Measurements from ENCODE around the gene HLA-DPB1. TPM values are rescaled to one million over a fixed set of nuclear protein-coding genes. Genes with fewer than 3 reads are reported as not detected.

The HLA-DPB1 gene
- total RNA-seq, 1 experiment from 2014 or later = 236 TPM

GRCh38 chr6:33081098-33081824 lies 5.5 kb downstream of the HLA-DPB1 start:
- Histone ChIP-seq H3K79me2 (ENCODE audit: low read length) (peaks cover 22% of the 10 kb centered on the region), H3K4me3 (ENCODE audit: low read length) (no peak overlapping the region), H3K4me2 (ENCODE audit: low read depth, low read length, poor library complexity, severe bottlenecking) (no peak overlapping the region), H3K27me3 (ENCODE audit: low read length) (no peaks in the 10 kb centered on the region), H3K9ac (ENCODE audit: low read length) (no peak overlapping the region), H3K27ac (ENCODE audit: low read length) (no peak overlapping the region), H3K4me1 (ENCODE audit: low read length) (peaks cover 22% of the 10 kb centered on the region), H4K20me1 (ENCODE audit: insufficient read depth, low read depth, low read length) (no peaks in the 10 kb centered on the region), H3K36me3 (ENCODE audit: insufficient read depth, low read length) (peaks cover 28% of the 10 kb centered on the region; the same call in 1 of the 2 replicates), H3K9me2 (replicated peaks; ENCODE audit: insufficient read depth, low read length) (no peaks in the 10 kb centered on the region), H3K9me3 (ENCODE audit: low read length) (no peaks in the 10 kb centered on the region), H2AFZ (ENCODE audit: low read length) (no peak overlapping the region)
- no peak for DNase-seq

- DNase-seq = peak; percentile 75
- H3K36me3 ChIP-seq (ENCODE audit: insufficient read depth, low read length) = peaks cover 36% of the 10 kb centered on the region
- no peak overlapping the region for H3K27ac ChIP-seq (ENCODE audit: low read length)
Measured at GRCh38 chr6:33082702-33083101, 6.9 kb downstream of the HLA-DPB1 start.

GRCh38 chr6:33085627-33086026 lies 9.8 kb downstream of the HLA-DPB1 start:
- Histone ChIP-seq H4K20me1 (ENCODE audit: insufficient read depth, low read depth, low read length) (no peaks in the 10 kb centered on the region), H2AFZ (ENCODE audit: low read length) (no peak overlapping the region), H3K4me3 (ENCODE audit: low read length) (no peak overlapping the region), H3K36me3 (ENCODE audit: insufficient read depth, low read length) (peaks cover 36% of the 10 kb centered on the region), H3K4me1 (ENCODE audit: low read length) (no peaks in the 10 kb centered on the region), H3K9ac (ENCODE audit: low read length) (no peak overlapping the region), H3K9me3 (ENCODE audit: low read length) (no peaks in the 10 kb centered on the region), H3K27ac (ENCODE audit: low read length) (no peak overlapping the region), H3K79me2 (ENCODE audit: low read length) (no peaks in the 10 kb centered on the region), H3K9me2 (replicated peaks; ENCODE audit: insufficient read depth, low read length) (no peaks in the 10 kb centered on the region), H3K27me3 (ENCODE audit: low read length) (no peaks in the 10 kb centered on the region), H3K4me2 (ENCODE audit: low read depth, low read length, poor library complexity, severe bottlenecking) (no peak overlapping the region)
- no peak for DNase-seq

More at GRCh38 chr6:33082702-33083101, 6.9 kb downstream of the HLA-DPB1 start:
- peaks cover 14% of the 10 kb centered on the region for H3K79me2 ChIP-seq (ENCODE audit: low read length)
- H3K4me2 ChIP-seq (ENCODE audit: low read depth, low read length, poor library complexity, severe bottlenecking) = no peak overlapping the region
- H3K4me3 ChIP-seq (ENCODE audit: low read length) = no peak overlapping the region
- H3K9me2 ChIP-seq (replicated peaks; ENCODE audit: insufficient read depth, low read length) = no peaks in the 10 kb centered on the region
- no peaks in the 10 kb centered on the region for H4K20me1 ChIP-seq (ENCODE audit: insufficient read depth, low read depth, low read length)
- no peak overlapping the region for H3K9ac ChIP-seq (ENCODE audit: low read length)
- H3K4me1 ChIP-seq (ENCODE audit: low read length) = peaks cover 13% of the 10 kb centered on the region
- H3K9me3 ChIP-seq (ENCODE audit: low read length) = no peaks in the 10 kb centered on the region
- no peaks in the 10 kb centered on the region for H3K27me3 ChIP-seq (ENCODE audit: low read length)
- H2AFZ ChIP-seq (ENCODE audit: low read length) = no peak overlapping the region

- no peaks in the 10 kb centered on the region for H3K9me3 ChIP-seq (ENCODE audit: low read length)
- no peaks in the 10 kb centered on the region for H3K27me3 ChIP-seq (ENCODE audit: low read length)
- no peaks in the 10 kb centered on the region for H4K20me1 ChIP-seq (ENCODE audit: insufficient read depth, low read depth, low read length)
- no peak overlapping the region for H3K4me2 ChIP-seq (ENCODE audit: low read depth, low read length, poor library complexity, severe bottlenecking)
- H3K9ac ChIP-seq (ENCODE audit: low read length) = no peak overlapping the region
- H2AFZ ChIP-seq (ENCODE audit: low read length) = no peak overlapping the region
- H3K9me2 ChIP-seq (replicated peaks; ENCODE audit: insufficient read depth, low read length) = no peaks in the 10 kb centered on the region
- H3K36me3 ChIP-seq (ENCODE audit: insufficient read depth, low read length) = peaks cover 31% of the 10 kb centered on the region
- H3K27ac ChIP-seq (ENCODE audit: low read length) = no peak overlapping the region
- no peaks in the 10 kb centered on the region for H3K79me2 ChIP-seq (ENCODE audit: low read length)
- H3K4me1 ChIP-seq (ENCODE audit: low read length) = no peaks in the 10 kb centered on the region
- no peak overlapping the region for H3K4me3 ChIP-seq (ENCODE audit: low read length)
- DNase-seq = no peak
Measured at GRCh38 chr6:33088258-33088930, 12.6 kb downstream of the HLA-DPB1 start.

GRCh38 chr6:33088931-33089620 lies 13.3 kb downstream of the HLA-DPB1 start:
- Histone ChIP-seq H3K4me1 (ENCODE audit: low read length) (no peaks in the 10 kb centered on the region), H3K4me2 (ENCODE audit: low read depth, low read length, poor library complexity, severe bottlenecking) (no peak overlapping the region), H3K9me2 (replicated peaks; ENCODE audit: insufficient read depth, low read length) (no peaks in the 10 kb centered on the region), H3K27me3 (ENCODE audit: low read length) (no peaks in the 10 kb centered on the region), H3K4me3 (ENCODE audit: low read length) (no peak overlapping the region), H3K27ac (ENCODE audit: low read length) (no peak overlapping the region), H4K20me1 (ENCODE audit: insufficient read depth, low read depth, low read length) (no peaks in the 10 kb centered on the region), H3K36me3 (ENCODE audit: insufficient read depth, low read length) (peaks cover 25% of the 10 kb centered on the region), H2AFZ (ENCODE audit: low read length) (no peak overlapping the region), H3K9me3 (ENCODE audit: low read length) (no peaks in the 10 kb centered on the region), H3K9ac (ENCODE audit: low read length) (no peak overlapping the region), H3K79me2 (ENCODE audit: low read length) (no peaks in the 10 kb centered on the region)
- DNase-seq = peak; percentile 49

GRCh38 chr6:33091957-33092356 lies 16.2 kb downstream of the HLA-DPB1 start:
- no peaks in the 10 kb centered on the region for H3K9me3 ChIP-seq (ENCODE audit: low read length)
- H3K9me2 ChIP-seq (replicated peaks; ENCODE audit: insufficient read depth, low read length) = no peaks in the 10 kb centered on the region
- no peak overlapping the region for H3K4me2 ChIP-seq (ENCODE audit: low read depth, low read length, poor library complexity, severe bottlenecking)
- peaks cover under 1% of the 10 kb centered on the region; the same call in 1 of the 2 replicates for H3K36me3 ChIP-seq (ENCODE audit: insufficient read depth, low read length)
- no peak overlapping the region for H2AFZ ChIP-seq (ENCODE audit: low read length)
- H3K9ac ChIP-seq (ENCODE audit: low read length) = no peak overlapping the region
- no peak overlapping the region for H3K27ac ChIP-seq (ENCODE audit: low read length)
- H3K4me1 ChIP-seq (ENCODE audit: low read length) = no peaks in the 10 kb centered on the region
- H3K27me3 ChIP-seq (ENCODE audit: low read length) = no peaks in the 10 kb centered on the region
- H3K79me2 ChIP-seq (ENCODE audit: low read length) = no peaks in the 10 kb centered on the region
- H3K4me3 ChIP-seq (ENCODE audit: low read length) = no peak overlapping the region
- H4K20me1 ChIP-seq (ENCODE audit: insufficient read depth, low read depth, low read length) = no peaks in the 10 kb centered on the region
- peak; percentile 89 for DNase-seq

GRCh38 chr6:33092385-33092784 lies 16.6 kb downstream of the HLA-DPB1 start:
- H3K9me3 ChIP-seq (ENCODE audit: low read length) = peaks cover 3% of the 10 kb centered on the region; the same call in 1 of the 2 replicates
- H4K20me1 ChIP-seq (ENCODE audit: insufficient read depth, low read depth, low read length) = no peaks in the 10 kb centered on the region
- no peaks in the 10 kb centered on the region for H3K4me1 ChIP-seq (ENCODE audit: low read length)
- no peak overlapping the region for H3K9ac ChIP-seq (ENCODE audit: low read length)
- DNase-seq = no peak
- H3K4me3 ChIP-seq (ENCODE audit: low read length) = no peak overlapping the region
- no peak overlapping the region for H3K4me2 ChIP-seq (ENCODE audit: low read depth, low read length, poor library complexity, severe bottlenecking)
- H2AFZ ChIP-seq (ENCODE audit: low read length) = no peak overlapping the region
- 0 out of 2 replicates have a peak, but pooled peaks cover 1% of the 10 kb centered on the region for H3K27me3 ChIP-seq (ENCODE audit: low read length)
- no peaks in the 10 kb centered on the region for H3K9me2 ChIP-seq (replicated peaks; ENCODE audit: insufficient read depth, low read length)
- H3K27ac ChIP-seq (ENCODE audit: low read length) = no peak overlapping the region
- H3K36me3 ChIP-seq (ENCODE audit: insufficient read depth, low read length) = no peaks in the 10 kb centered on the region; the same call in 1 of the 2 replicates
- no peaks in the 10 kb centered on the region for H3K79me2 ChIP-seq (ENCODE audit: low read length)

- H3K4me1 ChIP-seq (ENCODE audit: low read length) = no peaks in the 10 kb centered on the region
- no peaks in the 10 kb centered on the region for H3K36me3 ChIP-seq (ENCODE audit: insufficient read depth, low read length)
- no peak overlapping the region for H3K4me3 ChIP-seq (ENCODE audit: low read length)
- H3K27me3 ChIP-seq (ENCODE audit: low read length) = 0 out of 2 replicates have a peak, but pooled peaks cover 3% of the 10 kb centered on the region
- H3K4me2 ChIP-seq (ENCODE audit: low read depth, low read length, poor library complexity, severe bottlenecking) = no peak overlapping the region
- no peak overlapping the region for H2AFZ ChIP-seq (ENCODE audit: low read length)
- no peaks in the 10 kb centered on the region for H3K9me2 ChIP-seq (replicated peaks; ENCODE audit: insufficient read depth, low read length)
- no peak overlapping the region for H3K9ac ChIP-seq (ENCODE audit: low read length)
- H3K9me3 ChIP-seq (ENCODE audit: low read length) = peaks cover 6% of the 10 kb centered on the region; the same call in 1 of the 2 replicates
- H3K79me2 ChIP-seq (ENCODE audit: low read length) = no peaks in the 10 kb centered on the region
- DNase-seq = no peak
- H3K27ac ChIP-seq (ENCODE audit: low read length) = no peak overlapping the region
- H4K20me1 ChIP-seq (ENCODE audit: insufficient read depth, low read depth, low read length) = no peaks in the 10 kb centered on the region
Measured at GRCh38 chr6:33093855-33094254, 18.1 kb downstream of the HLA-DPB1 start.

Measured in Karpas-422 (cell line).